C4-2B (cell line): ENCODE measurements around the gene ANO5.

Experiments used
- H3K27ac ChIP-seq: fragments of 450-650 bp; 2 replicates; pipeline ENCODE4 v1.5.1; 2017
- CTCF ChIP-seq: fragments of 450-650 bp; conservative IDR thresholded peaks from 2 replicates; pipeline ENCODE4 v1.5.1; 2017; ENCODE audit warnings: mild to moderate bottlenecking
- ZFX ChIP-seq: fragments of 450-650 bp; IDR thresholded peaks from 2 replicates; pipeline ENCODE4 v1.6.1; 2017

The ANO5 gene

DNA sequence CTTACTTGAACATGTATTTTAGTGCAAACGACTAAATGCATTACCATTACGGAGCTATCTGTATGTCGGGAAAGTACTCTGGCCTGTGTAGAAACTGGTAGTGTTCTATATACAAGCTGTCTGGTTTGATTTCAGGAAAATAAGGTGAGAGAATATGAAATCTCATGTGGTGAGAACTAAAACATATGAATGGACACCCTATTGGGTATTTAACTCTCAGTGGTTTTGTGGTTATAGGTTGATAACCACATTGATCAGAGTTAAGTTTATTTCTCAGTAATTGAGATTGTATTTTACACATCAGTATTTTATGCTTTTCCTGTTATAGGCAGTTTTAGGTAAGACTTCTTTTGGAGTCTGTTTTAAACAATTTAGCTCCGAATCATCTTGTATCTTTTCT is 10.4 kb downstream of the ANO5 start:
- no peak overlapping the region for H3K27ac ChIP-seq
- no peak for TF ChIP-seq CTCF
- TF ChIP-seq ZFX, result no peak

- TF ChIP-seq CTCF, result no peak
- TF ChIP-seq ZFX, result no peak
- H3K27ac ChIP-seq, result no peak overlapping the region
Measured at GRCh38 chr11:22207162-22207561, 14.3 kb downstream of the ANO5 start.

DNA sequence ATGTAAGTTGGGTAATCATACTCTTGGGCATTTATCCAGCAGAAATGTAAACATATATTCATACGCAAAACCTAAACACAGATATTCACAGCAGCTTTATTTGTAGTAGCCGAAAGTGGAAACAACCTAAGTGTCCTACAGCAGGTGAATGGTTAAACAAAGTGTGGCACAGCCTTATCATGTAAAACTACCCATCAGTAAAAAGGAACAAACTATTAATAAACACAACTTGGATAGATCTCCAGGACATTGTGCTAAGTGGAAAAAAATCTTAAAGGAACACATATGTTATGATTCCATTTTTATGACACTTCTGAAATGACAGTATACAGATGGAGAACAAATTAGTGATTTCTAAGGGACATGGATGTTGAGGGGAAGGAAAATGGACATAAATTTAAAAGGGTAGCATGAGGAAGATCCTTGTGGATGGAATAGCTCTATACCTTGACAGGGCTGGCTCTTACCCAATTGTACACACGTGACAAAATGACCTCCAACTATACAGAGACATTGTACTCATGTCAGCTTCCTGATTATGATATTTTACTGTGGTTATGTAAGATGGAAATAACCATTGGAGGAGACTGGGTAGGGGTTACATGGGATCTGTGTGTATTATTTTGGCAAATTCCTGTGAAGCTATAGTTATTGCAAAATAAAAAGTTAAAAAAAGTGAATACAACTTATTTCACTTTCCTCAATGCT is 15.4 kb downstream of the ANO5 start:
- no peak overlapping the region for H3K27ac ChIP-seq
- TF ChIP-seq CTCF, result no peak
- TF ChIP-seq ZFX, result no peak

- no peak overlapping the region for H3K27ac ChIP-seq
- TF ChIP-seq ZFX (no peak), CTCF (no peak)
Measured at GRCh38 chr11:22216940-22217339, 24.1 kb downstream of the ANO5 start.

DNA sequence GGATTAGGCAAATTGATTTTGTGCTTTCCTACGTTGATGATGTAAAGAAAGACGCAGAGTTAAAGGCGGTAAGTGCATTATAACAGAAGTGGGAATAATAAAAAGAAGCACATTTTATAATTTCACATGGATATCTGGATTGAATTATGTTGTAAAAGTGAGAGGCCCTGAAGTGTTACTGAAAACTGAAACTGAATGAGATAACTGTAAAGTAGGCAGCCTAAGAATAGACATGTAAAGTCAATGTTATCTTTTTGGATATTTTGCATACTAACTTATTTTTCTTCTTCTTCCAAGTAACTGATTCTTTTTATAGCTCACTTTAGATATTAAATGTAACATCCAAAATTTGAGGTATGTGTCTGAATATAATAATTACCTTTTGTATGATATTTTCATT is 28.3 kb downstream of the ANO5 start:
- no peak overlapping the region for H3K27ac ChIP-seq
- TF ChIP-seq ZFX (no peak), CTCF (no peak)

GRCh38 chr11:22225190-22225589 is 32.3 kb downstream of the ANO5 start:
- no peak for TF ChIP-seq CTCF
- TF ChIP-seq ZFX, result no peak
- no peak overlapping the region for H3K27ac ChIP-seq

GRCh38 chr11:22234743-22235142 is 41.9 kb downstream of the ANO5 start:
- H3K27ac ChIP-seq, result no peak overlapping the region
- TF ChIP-seq CTCF (no peak), ZFX (no peak)
